Cortex of kidney (tissue), 1 donor: ENCODE measurements around the gene ANKRD13B.

Source experiments
- DNase-seq: peaks from one replicate; lab custom pipeline; 2025; lab: John Stamatoyannopoulos, UW

ANKRD13B gene

DNA sequence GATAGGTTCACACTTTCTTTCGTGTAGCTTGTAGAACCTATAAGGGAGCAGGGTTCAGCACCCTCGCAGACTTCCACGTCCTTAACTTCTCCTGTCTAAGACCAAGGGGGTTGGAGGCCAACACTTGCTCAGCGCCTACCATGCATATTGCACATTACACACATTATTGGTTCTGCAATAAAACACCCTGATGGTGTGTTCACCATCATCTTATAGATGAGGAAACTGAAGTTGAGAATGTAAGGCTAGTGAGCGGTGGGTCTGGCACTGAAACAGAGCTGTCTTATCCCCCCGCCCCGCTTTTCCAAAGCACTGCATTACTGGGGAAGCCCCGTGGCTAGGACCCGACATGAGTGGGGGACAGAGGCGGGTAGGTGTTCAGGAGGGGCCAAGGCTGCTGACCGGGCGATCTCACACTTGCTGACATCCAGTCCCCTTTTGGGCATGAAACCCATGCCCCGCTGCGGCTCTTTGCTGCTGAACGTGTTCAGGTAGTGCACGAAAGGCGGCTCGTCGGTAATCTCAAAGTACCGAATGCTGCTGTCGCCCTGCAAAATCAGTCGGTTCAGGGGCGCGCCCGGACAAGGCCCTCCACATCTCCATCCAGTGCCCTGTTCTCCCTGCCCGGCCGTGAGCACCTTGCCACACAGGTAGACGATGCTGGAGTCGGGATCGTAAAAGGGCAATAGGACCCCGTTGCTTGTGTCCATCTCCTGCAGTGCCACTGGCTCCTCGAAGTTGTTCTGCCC, 23.5 kb downstream of the ANKRD13B start:
- DNase-seq: no peak

DNA sequence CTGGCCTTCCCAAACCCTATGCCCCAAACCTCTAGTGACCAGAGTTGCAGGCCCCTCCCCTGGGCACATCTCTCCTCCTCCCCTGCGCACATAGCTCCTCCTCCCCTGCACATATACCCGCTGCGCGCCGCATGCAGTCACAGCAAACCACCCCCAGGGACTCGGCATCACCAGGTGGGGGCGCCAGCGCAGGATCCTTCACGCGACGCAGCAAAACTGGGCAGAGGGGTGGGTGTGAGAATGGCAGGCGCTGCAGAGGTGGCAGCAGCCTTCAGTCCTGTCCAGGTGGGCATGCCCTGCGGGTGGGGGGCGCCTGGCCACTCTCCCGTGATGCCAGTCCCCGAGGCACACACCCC, 24.2 kb downstream of the ANKRD13B start:
- no peak for DNase-seq

GRCh38 chr17:29617481-29618271, 24.7 kb downstream of the ANKRD13B start:
- DNase-seq: no peak

DNA sequence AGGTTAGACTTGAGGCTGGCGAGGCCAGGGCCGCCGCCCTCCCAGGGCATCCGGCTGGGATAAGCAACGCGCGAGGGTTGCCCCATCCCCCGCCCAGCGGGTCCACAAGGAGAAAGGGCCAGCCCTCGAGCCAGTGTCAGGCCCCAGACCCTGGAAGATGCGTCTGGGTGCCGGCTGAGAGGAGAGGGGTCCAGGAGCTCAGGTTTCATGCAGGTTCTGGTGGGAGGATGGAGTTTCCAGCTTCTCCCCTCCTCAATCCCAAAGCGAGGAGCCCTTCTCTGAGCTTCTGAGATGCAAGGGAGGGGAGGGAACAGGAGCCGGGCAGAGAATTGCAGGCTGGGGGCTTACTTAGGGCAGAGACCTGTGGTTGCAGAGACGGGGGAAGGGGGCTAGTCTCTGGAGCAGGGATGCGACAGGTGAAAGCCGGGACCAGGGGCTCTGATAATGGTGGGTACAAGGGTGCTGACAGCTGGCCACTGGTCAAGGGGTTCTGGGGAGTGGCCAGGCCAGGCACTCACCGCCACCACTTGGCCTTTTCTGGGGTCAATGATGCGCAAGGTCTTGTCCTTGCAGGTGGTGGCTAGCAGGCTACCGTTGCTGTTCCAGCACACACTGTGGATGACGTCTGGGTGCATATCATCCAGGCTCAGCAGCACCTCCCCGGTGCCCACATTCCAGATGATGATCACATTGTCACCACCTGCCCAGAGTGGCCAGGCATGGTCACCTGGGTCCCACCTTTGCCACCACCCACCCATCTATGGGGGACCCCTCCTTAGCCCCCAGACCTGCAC, 25.5 kb downstream of the ANKRD13B start:
- no peak for DNase-seq

DNA sequence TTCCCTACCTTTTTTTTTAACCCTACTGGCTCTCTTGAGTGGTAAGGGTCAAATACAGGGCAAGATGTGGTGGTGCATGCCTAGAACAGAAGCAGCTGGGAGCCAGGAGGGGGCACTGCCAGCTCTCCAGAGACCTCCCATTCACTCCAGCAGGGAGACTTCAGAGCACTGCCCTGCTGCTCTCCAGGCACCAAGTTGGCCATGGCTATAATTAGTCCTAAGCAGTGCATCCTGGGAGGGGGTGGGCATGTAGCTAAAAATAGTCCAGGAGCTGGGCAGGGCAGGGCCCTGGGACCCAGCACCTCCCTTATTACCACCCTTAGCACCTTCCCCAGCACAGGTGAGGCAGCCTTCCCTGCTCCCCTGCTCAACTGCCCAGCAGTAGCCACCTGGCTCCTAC, 26.3 kb downstream of the ANKRD13B start:
- no peak for DNase-seq

DNA sequence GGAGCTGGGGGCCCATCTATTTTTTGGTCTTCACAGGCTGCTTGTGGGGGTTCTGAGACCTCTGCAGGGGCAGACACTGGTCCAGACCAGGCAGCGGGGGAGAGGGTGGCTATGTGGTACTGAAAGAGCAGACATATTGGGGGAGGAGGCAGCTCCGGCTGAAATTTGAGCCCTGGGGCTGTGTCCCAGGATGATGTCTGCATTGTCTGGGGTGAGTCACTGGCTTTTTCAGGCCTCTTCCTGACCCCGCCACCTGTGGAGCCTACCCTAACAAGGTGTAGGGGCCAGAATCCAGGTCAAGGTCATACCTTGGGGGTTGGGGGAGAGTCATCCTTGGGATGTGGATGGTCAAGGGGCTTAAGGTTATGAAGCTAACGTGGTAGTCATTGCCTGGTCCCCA, 27.3 kb downstream of the ANKRD13B start:
- no peak for DNase-seq

DNA sequence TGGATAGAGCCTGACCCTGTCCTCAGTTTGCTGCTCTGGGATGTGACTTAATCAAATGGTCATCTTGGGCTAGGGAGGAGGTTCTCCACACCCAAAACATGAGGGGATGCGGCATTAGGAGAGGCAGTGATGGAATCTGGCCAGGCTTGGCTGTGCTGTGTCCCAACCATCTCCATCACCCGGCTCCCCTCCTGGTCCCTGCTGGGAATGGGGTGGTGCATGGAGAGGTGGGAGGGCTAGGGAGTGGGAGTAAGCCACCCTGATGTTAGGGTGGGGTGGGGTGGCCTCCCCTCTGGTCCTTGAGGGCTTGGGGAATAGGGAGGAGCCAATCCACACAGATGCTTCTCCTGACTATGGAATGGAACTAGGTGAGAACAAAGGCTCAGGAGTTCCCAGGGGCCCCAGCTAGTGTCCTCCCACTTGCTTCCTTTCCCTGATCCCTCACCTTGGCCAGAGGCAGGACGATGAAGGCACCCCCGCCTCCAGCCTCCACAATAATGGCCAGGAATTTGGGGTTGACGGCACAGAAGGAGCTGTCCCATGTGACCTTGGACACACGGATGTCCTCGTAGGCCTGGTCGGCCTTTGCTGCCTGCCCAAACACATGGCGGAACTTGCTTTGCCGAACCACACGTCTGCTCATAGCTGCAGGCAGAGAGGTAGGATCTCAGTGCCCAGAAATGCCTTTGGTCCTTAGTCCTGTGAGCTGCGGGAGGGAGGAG, 28.0 kb downstream of the ANKRD13B start:
- no peak for DNase-seq

- DNase-seq: no peak
Observed at GRCh38 chr17:29621751-29622194, 28.8 kb downstream of the ANKRD13B start.

DNA sequence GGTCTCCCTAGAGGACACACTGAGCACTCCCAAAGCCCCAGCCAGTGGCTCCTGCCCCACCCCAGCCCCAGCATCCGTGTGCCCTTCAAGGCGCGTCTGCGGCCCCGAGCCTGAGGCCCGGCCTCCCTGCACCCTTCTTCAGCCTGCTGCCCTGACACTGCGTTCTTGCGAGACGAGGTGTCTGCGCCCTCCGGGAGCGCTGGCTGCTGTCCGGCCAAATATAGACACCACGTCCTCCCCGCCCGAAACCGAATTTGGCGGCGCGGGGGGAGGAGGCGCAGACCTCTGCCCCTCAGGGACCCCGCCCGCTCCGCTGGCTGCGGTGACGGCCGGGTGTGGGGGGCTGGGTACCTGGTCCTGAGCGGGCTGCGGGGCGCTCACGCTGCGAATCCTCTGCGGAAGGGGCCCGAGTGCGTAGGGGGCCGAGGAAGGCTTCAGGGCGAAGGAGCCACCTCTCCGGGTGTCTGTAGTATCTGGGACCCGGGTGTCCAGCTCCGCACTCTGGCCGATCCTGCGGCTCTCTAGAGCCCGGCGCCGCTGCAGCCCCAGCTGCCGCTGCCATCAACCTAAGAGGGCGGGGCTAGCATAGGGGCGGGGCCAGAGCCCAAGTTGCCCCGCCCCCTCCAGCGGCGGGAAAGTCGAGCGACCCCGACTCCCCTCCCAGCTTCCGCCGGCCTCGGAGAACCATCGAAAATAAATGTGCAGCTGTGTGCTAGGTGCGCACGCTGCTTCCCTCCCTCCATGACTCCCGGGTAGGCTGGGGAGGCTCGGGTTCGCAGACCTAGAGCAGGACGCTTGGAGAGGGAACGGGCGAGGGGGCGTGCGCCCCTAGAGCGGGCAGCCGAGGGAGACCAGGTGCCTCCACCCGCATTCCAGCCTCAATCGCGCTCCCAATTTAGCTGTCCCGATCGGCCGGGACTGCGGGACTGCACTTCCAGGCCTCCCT, 29.7 kb downstream of the ANKRD13B start, which contains the start of gene CORO6:
Gene CORO6, minus strand, starts transcription at position 576 of the 946 bp plus-strand sequence. CDS start 1,491 bp downstream, outside the sequence.
- no peak for DNase-seq

- no peak for DNase-seq
Observed at GRCh38 chr17:29623283-29623647, 30.3 kb downstream of the ANKRD13B start.

- no peak for DNase-seq
Observed at GRCh38 chr17:29624586-29624985, 31.7 kb downstream of the ANKRD13B start.

GRCh38 chr17:29625037-29625750, 32.3 kb downstream of the ANKRD13B start:
- no peak for DNase-seq

DNA sequence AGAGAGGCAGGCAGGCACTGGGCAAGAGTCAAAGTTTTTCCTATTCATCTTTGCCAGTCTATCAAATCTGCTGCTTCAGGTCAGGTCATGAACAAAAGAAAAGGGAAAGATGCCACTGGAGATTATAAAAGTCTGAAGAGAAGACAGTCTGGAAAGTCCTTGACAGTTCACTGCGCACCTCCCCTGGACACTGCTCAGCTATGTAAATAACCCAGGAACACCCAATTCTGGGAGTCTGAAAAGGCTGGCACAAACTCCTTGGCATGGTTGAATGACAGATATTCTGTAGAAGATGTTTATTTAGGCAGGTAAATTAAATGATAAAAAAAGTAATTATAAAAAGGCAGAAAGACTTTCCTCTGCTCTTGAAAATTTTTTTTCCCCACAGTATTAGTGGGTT, 35.0 kb downstream of the ANKRD13B start:
- DNase-seq: no peak

DNA sequence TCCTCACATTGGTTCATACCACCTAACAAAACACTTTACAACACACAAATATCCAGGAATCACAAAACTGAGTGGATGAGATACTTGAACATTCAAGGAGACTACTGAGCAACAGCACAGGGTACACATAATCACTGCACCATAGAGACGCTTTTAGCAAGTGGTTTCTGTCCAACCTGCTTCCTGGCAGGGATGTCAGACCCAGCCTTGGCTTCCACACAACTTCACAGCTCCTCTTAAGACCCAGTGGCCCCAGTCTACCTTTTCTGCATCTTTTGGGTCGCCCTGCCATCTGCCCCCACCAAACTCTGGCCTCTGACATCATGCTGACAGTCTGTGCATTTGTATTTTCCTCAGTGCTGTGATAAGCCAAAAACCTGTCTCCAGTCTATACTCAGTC, 35.7 kb downstream of the ANKRD13B start:
- no peak for DNase-seq

- no peak for DNase-seq
Observed at GRCh38 chr17:29629839-29630238, 36.9 kb downstream of the ANKRD13B start.

- DNase-seq: no peak
Observed at GRCh38 chr17:29630630-29631193, 37.8 kb downstream of the ANKRD13B start.

DNA sequence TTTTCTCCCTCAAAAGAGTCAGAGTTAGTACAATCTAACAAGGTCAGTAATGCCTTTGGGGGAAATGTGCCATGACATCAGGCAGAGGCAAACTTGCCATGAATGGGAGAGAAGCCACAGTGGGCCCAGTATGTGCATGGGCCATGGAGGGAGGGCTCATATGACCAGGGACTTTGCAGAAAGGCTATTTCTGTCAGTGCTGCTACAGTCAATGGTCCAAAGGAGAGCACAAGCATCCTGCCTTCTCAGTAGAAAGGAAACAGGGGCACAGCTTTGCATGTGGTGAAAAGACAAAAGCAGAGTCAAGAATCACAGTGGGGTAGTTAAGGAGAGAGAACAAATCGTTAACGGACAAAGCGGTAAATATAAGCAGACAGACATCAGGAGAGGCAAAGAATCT, 41.0 kb downstream of the ANKRD13B start:
- no peak for DNase-seq

GRCh38 chr17:29640413-29640812, 47.5 kb downstream of the ANKRD13B start:
- DNase-seq: no peak

DNA sequence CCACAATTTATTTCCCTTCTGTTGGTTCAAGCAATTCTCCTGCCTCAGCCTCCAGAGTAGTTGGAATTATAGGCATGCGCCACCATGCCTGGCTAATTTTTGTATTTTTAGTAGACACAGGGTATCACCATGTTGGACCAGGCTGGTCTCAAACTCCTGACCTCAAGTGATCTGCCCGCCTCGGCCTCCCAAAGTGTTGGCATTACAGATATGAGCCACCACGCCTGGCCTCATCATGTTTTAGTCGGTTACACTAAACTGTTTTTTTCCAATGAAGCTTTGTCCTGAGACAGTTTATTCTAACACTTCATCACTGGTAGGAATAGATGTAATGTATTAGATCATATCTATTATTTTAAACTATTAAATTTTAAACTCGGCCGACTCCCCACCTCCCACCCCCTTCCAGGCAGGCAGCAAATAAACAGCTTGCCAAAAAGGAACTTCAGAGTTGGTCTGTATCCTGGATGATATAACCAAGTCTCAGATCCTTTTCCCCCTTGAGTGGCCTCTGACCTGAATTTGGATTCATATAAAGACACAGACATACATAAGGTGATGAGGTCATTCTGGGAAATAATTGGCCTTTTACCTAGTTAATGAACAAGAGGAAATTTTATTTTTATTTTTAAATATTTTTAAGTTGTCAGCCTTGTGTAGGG, 48.2 kb downstream of the ANKRD13B start:
- DNase-seq: no peak
